Measurements from ENCODE around the gene GALNS. TPM values are rescaled to one million over a fixed set of nuclear protein-coding genes. Genes with fewer than 3 reads are reported as not detected.

Gene GALNS
- total and polyA plus RNA-seq, 2 of the 13 experiments (the other 11 are each of a cell fraction or from before 2014, with no cell fraction given) = 9.2 to 9.8 TPM

- TF ChIP-seq RERE (CRISPR knock-in tag; IDR thresholded peaks at IDR 0.05; ENCODE audit: low read depth) = no peak
- TF ChIP-seq KDM3A (CRISPR knock-in tag; IDR thresholded peaks at IDR 0.05; ENCODE audit: low read depth) = 0 out of 2 replicates have a peak, but pooled peaks have one; percentile 17
- TF ChIP-seq, protein P1, sequence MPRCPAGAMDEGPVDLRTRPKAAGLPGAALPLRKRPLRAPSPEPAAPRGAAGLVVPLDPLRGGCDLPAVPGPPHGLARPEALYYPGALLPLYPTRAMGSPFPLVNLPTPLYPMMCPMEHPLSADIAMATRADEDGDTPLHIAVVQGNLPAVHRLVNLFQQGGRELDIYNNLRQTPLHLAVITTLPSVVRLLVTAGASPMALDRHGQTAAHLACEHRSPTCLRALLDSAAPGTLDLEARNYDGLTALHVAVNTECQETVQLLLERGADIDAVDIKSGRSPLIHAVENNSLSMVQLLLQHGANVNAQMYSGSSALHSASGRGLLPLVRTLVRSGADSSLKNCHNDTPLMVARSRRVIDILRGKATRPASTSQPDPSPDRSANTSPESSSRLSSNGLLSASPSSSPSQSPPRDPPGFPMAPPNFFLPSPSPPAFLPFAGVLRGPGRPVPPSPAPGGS (CRISPR knock-in tag; IDR thresholded peaks at IDR 0.05) = peak; percentile 72; the same call in 1 of the 2 replicates
- TF ChIP-seq ZNF589 (CRISPR knock-in tag; conservative IDR thresholded peaks at IDR 0.05) = no peak
- peak; percentile 72 for TF ChIP-seq ERF (CRISPR knock-in tag; IDR thresholded peaks at IDR 0.05)
- no peak for TF ChIP-seq SRSF1 (optimal IDR thresholded peaks at IDR 0.05; ENCODE audit: low read depth, low read length)
- TF ChIP-seq, protein P2, sequence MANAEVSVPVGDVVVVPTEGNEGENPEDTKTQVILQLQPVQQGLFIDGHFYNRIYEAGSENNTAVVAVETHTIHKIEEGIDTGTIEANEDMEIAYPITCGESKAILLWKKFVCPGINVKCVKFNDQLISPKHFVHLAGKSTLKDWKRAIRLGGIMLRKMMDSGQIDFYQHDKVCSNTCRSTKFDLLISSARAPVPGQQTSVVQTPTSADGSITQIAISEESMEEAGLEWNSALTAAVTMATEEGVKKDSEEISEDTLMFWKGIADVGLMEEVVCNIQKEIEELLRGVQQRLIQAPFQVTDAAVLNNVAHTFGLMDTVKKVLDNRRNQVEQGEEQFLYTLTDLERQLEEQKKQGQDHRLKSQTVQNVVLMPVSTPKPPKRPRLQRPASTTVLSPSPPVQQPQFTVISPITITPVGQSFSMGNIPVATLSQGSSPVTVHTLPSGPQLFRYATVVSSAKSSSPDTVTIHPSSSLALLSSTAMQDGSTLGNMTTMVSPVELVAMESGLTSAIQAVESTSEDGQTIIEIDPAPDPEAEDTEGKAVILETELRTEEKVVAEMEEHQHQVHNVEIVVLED (CRISPR knock-in tag; IDR thresholded peaks at IDR 0.05; ENCODE audit: borderline replicate concordance) = no peak; the same call in 1 of the 2 replicates
- TF ChIP-seq ATAD3A (CRISPR knock-in tag; IDR thresholded peaks at IDR 0.05) = no peak
- TF ChIP-seq JUND (CRISPR knock-in tag; IDR thresholded peaks at IDR 0.05) = no peak
- TF ChIP-seq, protein P3, sequence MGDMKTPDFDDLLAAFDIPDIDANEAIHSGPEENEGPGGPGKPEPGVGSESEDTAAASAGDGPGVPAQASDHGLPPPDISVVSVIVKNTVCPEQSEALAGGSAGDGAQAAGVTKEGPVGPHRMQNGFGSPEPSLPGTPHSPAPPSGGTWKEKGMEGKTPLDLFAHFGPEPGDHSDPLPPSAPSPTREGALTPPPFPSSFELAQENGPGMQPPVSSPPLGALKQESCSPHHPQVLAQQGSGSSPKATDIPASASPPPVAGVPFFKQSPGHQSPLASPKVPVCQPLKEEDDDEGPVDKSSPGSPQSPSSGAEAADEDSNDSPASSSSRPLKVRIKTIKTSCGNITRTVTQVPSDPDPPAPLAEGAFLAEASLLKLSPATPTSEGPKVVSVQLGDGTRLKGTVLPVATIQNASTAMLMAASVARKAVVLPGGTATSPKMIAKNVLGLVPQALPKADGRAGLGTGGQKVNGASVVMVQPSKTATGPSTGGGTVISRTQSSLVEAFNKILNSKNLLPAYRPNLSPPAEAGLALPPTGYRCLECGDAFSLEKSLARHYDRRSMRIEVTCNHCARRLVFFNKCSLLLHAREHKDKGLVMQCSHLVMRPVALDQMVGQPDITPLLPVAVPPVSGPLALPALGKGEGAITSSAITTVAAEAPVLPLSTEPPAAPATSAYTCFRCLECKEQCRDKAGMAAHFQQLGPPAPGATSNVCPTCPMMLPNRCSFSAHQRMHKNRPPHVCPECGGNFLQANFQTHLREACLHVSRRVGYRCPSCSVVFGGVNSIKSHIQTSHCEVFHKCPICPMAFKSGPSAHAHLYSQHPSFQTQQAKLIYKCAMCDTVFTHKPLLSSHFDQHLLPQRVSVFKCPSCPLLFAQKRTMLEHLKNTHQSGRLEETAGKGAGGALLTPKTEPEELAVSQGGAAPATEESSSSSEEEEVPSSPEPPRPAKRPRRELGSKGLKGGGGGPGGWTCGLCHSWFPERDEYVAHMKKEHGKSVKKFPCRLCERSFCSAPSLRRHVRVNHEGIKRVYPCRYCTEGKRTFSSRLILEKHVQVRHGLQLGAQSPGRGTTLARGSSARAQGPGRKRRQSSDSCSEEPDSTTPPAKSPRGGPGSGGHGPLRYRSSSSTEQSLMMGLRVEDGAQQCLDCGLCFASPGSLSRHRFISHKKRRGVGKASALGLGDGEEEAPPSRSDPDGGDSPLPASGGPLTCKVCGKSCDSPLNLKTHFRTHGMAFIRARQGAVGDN (CRISPR knock-in tag; IDR thresholded peaks at IDR 0.05) = peak; percentile 91
- no peak for TF ChIP-seq ZSCAN30 (CRISPR knock-in tag; IDR thresholded peaks at IDR 0.05)
- TF ChIP-seq HMG20B (CRISPR knock-in tag; conservative IDR thresholded peaks at IDR 0.05) = no peak
- TF ChIP-seq ZNF788 (CRISPR knock-in tag; IDR thresholded peaks at IDR 0.05; ENCODE audit: borderline replicate concordance) = no peak; the same call in 1 of the 2 replicates
- TF ChIP-seq KDM1A (CRISPR knock-in tag; IDR thresholded peaks at IDR 0.05) = no peak
- TF ChIP-seq, protein P4, sequence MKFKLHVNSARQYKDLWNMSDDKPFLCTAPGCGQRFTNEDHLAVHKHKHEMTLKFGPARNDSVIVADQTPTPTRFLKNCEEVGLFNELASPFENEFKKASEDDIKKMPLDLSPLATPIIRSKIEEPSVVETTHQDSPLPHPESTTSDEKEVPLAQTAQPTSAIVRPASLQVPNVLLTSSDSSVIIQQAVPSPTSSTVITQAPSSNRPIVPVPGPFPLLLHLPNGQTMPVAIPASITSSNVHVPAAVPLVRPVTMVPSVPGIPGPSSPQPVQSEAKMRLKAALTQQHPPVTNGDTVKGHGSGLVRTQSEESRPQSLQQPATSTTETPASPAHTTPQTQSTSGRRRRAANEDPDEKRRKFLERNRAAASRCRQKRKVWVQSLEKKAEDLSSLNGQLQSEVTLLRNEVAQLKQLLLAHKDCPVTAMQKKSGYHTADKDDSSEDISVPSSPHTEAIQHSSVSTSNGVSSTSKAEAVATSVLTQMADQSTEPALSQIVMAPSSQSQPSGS (CRISPR knock-in tag; IDR thresholded peaks at IDR 0.05) = peak; percentile 50; the same call in 1 of the 2 replicates
These were observed 53.3 kb downstream of the GALNS start, which contains the start of gene CDT1 (continued) for GRCh38 chr16:88803264-88803987.
